Panc1 (cell line): Measurements from ENCODE around the gene HOXA7. TPM values are rescaled to one million over a fixed set of nuclear protein-coding genes. Genes with fewer than 3 reads are reported as not detected.

Experiments
- ATAC-seq: fragments of 200-7000 bp; cut with Tn5 transposase; 2 replicates; pipeline ENCODE4 v1.9.1; 2020; ENCODE audit warnings: mild to moderate bottlenecking, moderate library complexity
- BruUV-seq: library from RNA; stranded (reverse); fragments of 400-500 nt; replicated peaks from 2 replicates; lab custom pipeline; 2021; lab: Mats Ljungman, UMichigan
- CTCF ChIA-PET: fragments of 300-600 bp; sonication (Branson Sonifier 250); formaldehyde crosslinking; loops from one replicate; lab custom pipeline; 2022; ENCODE audit warnings: antibody characterized with exemption; lab: Charles Lee
- POLR2A ChIA-PET: fragments of 300-600 bp; sonication (Branson Sonifier 250); formaldehyde crosslinking; loops from one replicate; lab custom pipeline; 2022; ENCODE audit warnings: antibody characterized with exemption; lab: Charles Lee
- DNase-seq: peaks from one replicate; pipeline ENCODE4 v3.0.0-alpha.2; 2010; ENCODE audit warnings: low read depth, low spot score
- H3K27ac ChIP-seq: 2 replicates; pipeline ENCODE4 v1.5.1; 2011; ENCODE audit warnings: mild to moderate bottlenecking, low read length, inconsistent platforms
- H3K27me3 ChIP-seq: fragments of 200-500 bp; sonication (Bioruptor generic); 2 replicates; pipeline ENCODE4 v1.6.0; 2014; ENCODE audit warnings: low read length, inconsistent platforms; ENCODE audit not compliant: control insufficient read depth, insufficient read depth
- H3K36me3 ChIP-seq: fragments of 200-500 bp; sonication (Bioruptor generic); 2 replicates; pipeline ENCODE4 v1.5.1; 2014; ENCODE audit warnings: inconsistent platforms, mild to moderate bottlenecking, low read length, moderate library complexity; ENCODE audit not compliant: control insufficient read depth, insufficient read depth
- H3K4me1 ChIP-seq: 2 replicates; pipeline ENCODE4 v1.5.1; 2011; ENCODE audit warnings: inconsistent platforms, mild to moderate bottlenecking, low read length, moderate library complexity; ENCODE audit not compliant: control insufficient read depth, insufficient read depth
- H3K4me3 ChIP-seq, 2 experiments: 2 replicates each; pipeline ENCODE4 v1.5.1; 2011 to 2012; ENCODE audit warnings: low read depth in 2 of 2, low read length in 2 of 2, mild to moderate bottlenecking in 2 of 2, inconsistent platforms in 1 of 2, moderate library complexity in 1 of 2
- H3K9me3 ChIP-seq: fragments of 200-500 bp; sonication (Bioruptor generic); 2 replicates; pipeline ENCODE4 v1.5.1; 2014; ENCODE audit warnings: low read depth, mild to moderate bottlenecking, inconsistent platforms, low read length, moderate library complexity; ENCODE audit not compliant: control insufficient read depth, insufficient read depth
- CTCF ChIP-seq: fragments of 450-650 bp; IDR thresholded peaks from 2 replicates; pipeline ENCODE4 v1.5.1; 2017; ENCODE audit warnings: mild to moderate bottlenecking
- POLR2AphosphoS5 ChIP-seq: IDR thresholded peaks from 2 replicates; pipeline ENCODE4 v1.6.1; 2012; ENCODE audit warnings: mild to moderate bottlenecking, low read depth, low read length, moderate library complexity
- REST ChIP-seq, 2 experiments: IDR thresholded peaks; 2 replicates each; pipeline ENCODE4 v1.6.1; 2011 to 2012; ENCODE audit warnings: low read depth in 2 of 2, control low read depth in 1 of 2, low read length in 1 of 2, mild to moderate bottlenecking in 1 of 2, moderate library complexity in 1 of 2; ENCODE audit not compliant: insufficient read depth in 1 of 2
- SIN3A ChIP-seq: IDR thresholded peaks from 2 replicates; pipeline ENCODE4 v1.6.1; 2012; ENCODE audit warnings: low read depth, mild to moderate bottlenecking, low read length, moderate library complexity, borderline replicate concordance; ENCODE audit not compliant: insufficient read depth
- TCF7L2 ChIP-seq: IDR thresholded peaks from 2 replicates; pipeline ENCODE4 v1.6.1; 2011; ENCODE audit warnings: mild to moderate bottlenecking, low read depth, low read length, inconsistent platforms
- in situ Hi-C: cut with HindIII; loops from 2 replicates; pipeline ENCODE4 v1.10.0; 2016; ENCODE audit warnings: low sequenced_read_pairs, low pct_unique_long_range_greater_than_20kb
- intact Hi-C: fragments of 100-400 bp; cut with micrococcal nuclease; formaldehyde crosslinking; loops from one replicate; pipeline ENCODE4 v1.10.0; 2022; ENCODE audit not compliant: unreplicated experiment
- total RNA-seq: library from RNA; stranded (reverse); gene quantifications from one replicate; pipeline ENCODE4 v1.2.1, GENCODE V29; 2021; ENCODE audit not compliant: unreplicated experiment

The HOXA7 gene
- total RNA-seq, 1 experiment from 2014 or later: not detected

GRCh38 chr7:27203365-27203953, 47.0 kb upstream of the HOXA7 start:
- Histone ChIP-seq H3K4me1 (peaks cover 13% of the 10 kb centered on the region; the same call in 1 of the 2 replicates), H3K27me3 (no peaks in the 10 kb centered on the region; the same call in 1 of the 2 replicates), H3K36me3 (peaks cover 2% of the 10 kb centered on the region; the same call in 1 of the 2 replicates), H3K4me3 (no peak overlapping the region), H3K9me3 (no peaks in the 10 kb centered on the region), H3K27ac (no peak overlapping the region)
- POLR2A ChIA-PET: no interaction called here
- intact Hi-C loops: no loop called here
- BruUV-seq: no TSS peak
- no peak for ATAC-seq
- CTCF ChIA-PET: interaction anchor here (0.5 kb wide), 1 partner anchor 772 kb away, joined by 8 read pairs; no protein-coding TSS in a partner anchor
- in situ Hi-C loops: no loop called here
- TF ChIP-seq SIN3A (no peak), REST (IDR thresholded peaks at IDR 0.05; ENCODE audit: insufficient read depth in 1 of 2, low read depth in 2 of 2, low read length in 1 of 2) (no peak), CTCF (no peak), TCF7L2 (no peak), POLR2AphosphoS5 (no peak)
- no peak for DNase-seq

- CTCF ChIA-PET: interaction anchor here (0.5 to 0.7 kb wide), 2 partner anchors 125 to 773 kb away, joined by 8 to 21 read pairs; no protein-coding TSS in a partner anchor
- TF ChIP-seq SIN3A (no peak), CTCF (no peak), REST (IDR thresholded peaks at IDR 0.05; ENCODE audit: insufficient read depth in 1 of 2, low read depth in 2 of 2, low read length in 1 of 2) (no peak), TCF7L2 (no peak), POLR2AphosphoS5 (no peak)
- no peak overlapping the region for H3K4me3 ChIP-seq
- H3K9me3 ChIP-seq: no peaks in the 10 kb centered on the region
- H3K36me3 ChIP-seq: peaks cover 2% of the 10 kb centered on the region; the same call in 1 of the 2 replicates
- POLR2A ChIA-PET: no interaction called here
- H3K27ac ChIP-seq: no peak overlapping the region
- no TSS peak for BruUV-seq
- ATAC-seq: no peak
- in situ Hi-C loops: no loop called here
- H3K4me1 ChIP-seq: peaks cover 13% of the 10 kb centered on the region; the same call in 1 of the 2 replicates
- no peak for DNase-seq
- intact Hi-C loops: no loop called here
- no peaks in the 10 kb centered on the region; the same call in 1 of the 2 replicates for H3K27me3 ChIP-seq
Observed at GRCh38 chr7:27202862-27203134, 46.3 kb upstream of the HOXA7 start.
